ENCODE measurements around the gene DUSP23.

DUSP23 gene

DNA sequence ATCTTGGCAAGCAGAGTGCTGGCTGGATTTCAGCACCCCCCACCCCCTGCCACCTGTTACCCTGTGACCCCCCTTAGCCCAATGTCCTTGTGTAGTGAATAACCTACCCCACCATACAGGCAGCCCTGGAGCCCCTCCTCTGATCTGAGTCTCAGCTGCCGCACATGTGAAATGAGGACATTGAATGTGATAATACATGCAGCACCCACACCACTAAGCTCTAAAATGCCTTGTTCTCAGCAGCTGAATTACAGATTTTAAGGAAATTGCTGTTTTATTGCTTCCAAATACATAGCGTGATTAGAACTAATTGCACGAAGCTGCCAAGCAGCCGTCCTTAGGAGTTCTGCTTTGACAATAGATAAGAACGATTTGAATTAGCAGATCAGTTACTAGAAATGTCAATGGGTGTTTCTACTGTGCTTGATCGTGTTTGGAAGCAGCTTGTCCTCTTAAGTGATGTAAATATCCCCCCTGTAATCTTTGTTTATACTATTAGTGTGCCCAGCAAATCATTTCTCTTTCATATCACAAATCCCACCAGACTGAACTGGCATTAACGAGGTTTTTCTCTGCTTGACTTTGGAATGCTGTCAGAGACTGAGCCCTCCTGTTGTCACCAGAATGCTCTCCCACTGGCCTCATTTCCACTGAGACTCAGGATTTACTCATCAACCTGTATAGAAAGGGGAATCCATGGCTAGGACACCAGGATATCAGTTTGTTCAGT, 50.8 kb downstream of the DUSP23 start:
- no peak for DNase-seq (ENCODE audit: low spot score)
- TF ChIP-seq, protein P1, sequence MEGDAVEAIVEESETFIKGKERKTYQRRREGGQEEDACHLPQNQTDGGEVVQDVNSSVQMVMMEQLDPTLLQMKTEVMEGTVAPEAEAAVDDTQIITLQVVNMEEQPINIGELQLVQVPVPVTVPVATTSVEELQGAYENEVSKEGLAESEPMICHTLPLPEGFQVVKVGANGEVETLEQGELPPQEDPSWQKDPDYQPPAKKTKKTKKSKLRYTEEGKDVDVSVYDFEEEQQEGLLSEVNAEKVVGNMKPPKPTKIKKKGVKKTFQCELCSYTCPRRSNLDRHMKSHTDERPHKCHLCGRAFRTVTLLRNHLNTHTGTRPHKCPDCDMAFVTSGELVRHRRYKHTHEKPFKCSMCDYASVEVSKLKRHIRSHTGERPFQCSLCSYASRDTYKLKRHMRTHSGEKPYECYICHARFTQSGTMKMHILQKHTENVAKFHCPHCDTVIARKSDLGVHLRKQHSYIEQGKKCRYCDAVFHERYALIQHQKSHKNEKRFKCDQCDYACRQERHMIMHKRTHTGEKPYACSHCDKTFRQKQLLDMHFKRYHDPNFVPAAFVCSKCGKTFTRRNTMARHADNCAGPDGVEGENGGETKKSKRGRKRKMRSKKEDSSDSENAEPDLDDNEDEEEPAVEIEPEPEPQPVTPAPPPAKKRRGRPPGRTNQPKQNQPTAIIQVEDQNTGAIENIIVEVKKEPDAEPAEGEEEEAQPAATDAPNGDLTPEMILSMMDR (IDR thresholded peaks at IDR 0.05) = no peak
- no peak overlapping the region for H3K4me3 ChIP-seq
- no peak overlapping the region for H3K27ac ChIP-seq

All from coronary artery (tissue), 2 donors.